Upper lobe of right lung (tissue), 1 donor: Measurements from ENCODE around the gene ARTN. TPM values are rescaled to one million over a fixed set of nuclear protein-coding genes. Genes with fewer than 3 reads are reported as not detected.

Experiments used
- ATAC-seq: fragments of 200-7000 bp; cut with Tn5 transposase; one replicate; pipeline ENCODE4 v1.9.1; 2020; ENCODE audit warnings: mild to moderate bottlenecking, moderate library complexity
- DNase-seq: peaks from one replicate; pipeline ENCODE4 v3.0.0-alpha.2; 2020
- H3K27ac ChIP-seq: fragments of 200-600 bp; one replicate; pipeline ENCODE4 v1.8.0; 2022
- H3K27me3 ChIP-seq: fragments of 200-600 bp; one replicate; pipeline ENCODE4 v1.8.0; 2022; ENCODE audit warnings: mild to moderate bottlenecking
- H3K36me3 ChIP-seq: fragments of 200-600 bp; one replicate; pipeline ENCODE4 v1.8.0; 2022
- H3K4me1 ChIP-seq: fragments of 200-600 bp; one replicate; pipeline ENCODE4 v1.8.0; 2022
- H3K4me3 ChIP-seq: fragments of 200-600 bp; one replicate; pipeline ENCODE4 v1.8.0; 2022; ENCODE audit warnings: mild to moderate bottlenecking
- H3K9me3 ChIP-seq: fragments of 200-600 bp; one replicate; pipeline ENCODE4 v1.8.0; 2022
- CTCF ChIP-seq: fragments of 200-600 bp; IDR thresholded peaks from one replicate; pipeline ENCODE4 v1.8.0; 2022; ENCODE audit warnings: antibody characterized with exemption
- intact Hi-C: fragments of 100-400 bp; cut with DNase I; formaldehyde crosslinking; loops from one replicate; pipeline ENCODE4 v1.11.0; 2022
- total RNA-seq: library from RNA; stranded (reverse); fragmentation: NEBNext Ultra II Directional; extraction: Animal tissue kit (Norgen Biotek cat#: 25700); gene quantifications from one replicate; pipeline ENCODE4 v1.2.1, GENCODE V29; 2021
- donor health status: DM: no; HTN: yes; CAD: no; lungs with severe emphysema.

ARTN gene
- total RNA-seq, 1 donor from 2014 or later: 0.43 TPM

- no peak for ATAC-seq
- no peak for TF ChIP-seq CTCF
Observed at GRCh38 chr1:43938383-43938782, 4.8 kb downstream of the ARTN start.

GRCh38 chr1:43938892-43939587 lies 5.4 kb downstream of the ARTN start:
- DNase-seq (no peak), ATAC-seq (no peak)
- Histone ChIP-seq H3K36me3 (no peaks in the 10 kb centered on the region), H3K9me3 (no peaks in the 10 kb centered on the region), H3K4me1 (peaks cover 12% of the 10 kb centered on the region), H3K27ac (no peak overlapping the region), H3K4me3 (no peak overlapping the region), H3K27me3 (peaks cover 12% of the 10 kb centered on the region)
- TF ChIP-seq CTCF: no peak
- intact Hi-C loops: loop anchor here (5.0 kb wide), 1 partner anchor 172 kb away; no protein-coding TSS in a partner anchor

More at GRCh38 chr1:43938383-43938782, 4.8 kb downstream of the ARTN start:
- H3K27ac ChIP-seq: no peak overlapping the region
- no peaks in the 10 kb centered on the region for H3K36me3 ChIP-seq
- peaks cover 19% of the 10 kb centered on the region for H3K4me1 ChIP-seq
- intact Hi-C loops: loop anchor here (5.0 kb wide), 1 partner anchor 171 kb away; no protein-coding TSS in a partner anchor
- no peaks in the 10 kb centered on the region for H3K9me3 ChIP-seq
- DNase-seq: no peak
- peaks cover 18% of the 10 kb centered on the region for H3K27me3 ChIP-seq
- H3K4me3 ChIP-seq: no peak overlapping the region

DNA sequence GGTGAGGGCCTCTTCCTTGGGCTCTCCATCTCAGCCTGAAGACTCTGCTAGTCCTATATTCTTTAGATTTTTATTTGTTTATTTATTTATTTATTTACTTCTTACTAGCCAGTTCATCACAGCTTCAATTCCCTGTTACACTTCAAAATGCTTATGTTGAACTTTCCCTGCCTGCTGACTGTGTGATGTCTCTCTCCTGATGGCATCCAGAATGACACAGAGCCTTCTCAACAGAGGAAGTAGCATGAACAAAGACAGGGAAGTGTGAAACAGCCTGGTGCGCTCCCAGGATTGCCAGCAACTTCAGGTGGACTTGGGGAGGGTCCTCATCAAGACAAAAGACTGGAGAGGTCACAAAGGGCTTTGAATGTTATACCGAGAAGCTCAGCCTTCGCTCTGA lies 8.8 kb downstream of the ARTN start:
- H3K4me1 ChIP-seq: peaks cover 18% of the 10 kb centered on the region
- no peaks in the 10 kb centered on the region for H3K36me3 ChIP-seq
- DNase-seq (no peak), ATAC-seq (no peak)
- no peak overlapping the region for H3K4me3 ChIP-seq
- H3K27ac ChIP-seq: no peak overlapping the region
- no peaks in the 10 kb centered on the region for H3K9me3 ChIP-seq
- intact Hi-C loops: no loop called here
- TF ChIP-seq CTCF: no peak
- no peaks in the 10 kb centered on the region for H3K27me3 ChIP-seq

- TF ChIP-seq CTCF: no peak
- no peaks in the 10 kb centered on the region for H3K27me3 ChIP-seq
- H3K4me3 ChIP-seq: no peak overlapping the region
- DNase-seq (no peak), ATAC-seq (no peak)
- H3K4me1 ChIP-seq: peaks cover 29% of the 10 kb centered on the region
- intact Hi-C loops: no loop called here
- H3K36me3 ChIP-seq: no peaks in the 10 kb centered on the region
- H3K9me3 ChIP-seq: no peaks in the 10 kb centered on the region
- no peak overlapping the region for H3K27ac ChIP-seq
Observed at GRCh38 chr1:43944860-43945259, 11.3 kb downstream of the ARTN start.

DNA sequence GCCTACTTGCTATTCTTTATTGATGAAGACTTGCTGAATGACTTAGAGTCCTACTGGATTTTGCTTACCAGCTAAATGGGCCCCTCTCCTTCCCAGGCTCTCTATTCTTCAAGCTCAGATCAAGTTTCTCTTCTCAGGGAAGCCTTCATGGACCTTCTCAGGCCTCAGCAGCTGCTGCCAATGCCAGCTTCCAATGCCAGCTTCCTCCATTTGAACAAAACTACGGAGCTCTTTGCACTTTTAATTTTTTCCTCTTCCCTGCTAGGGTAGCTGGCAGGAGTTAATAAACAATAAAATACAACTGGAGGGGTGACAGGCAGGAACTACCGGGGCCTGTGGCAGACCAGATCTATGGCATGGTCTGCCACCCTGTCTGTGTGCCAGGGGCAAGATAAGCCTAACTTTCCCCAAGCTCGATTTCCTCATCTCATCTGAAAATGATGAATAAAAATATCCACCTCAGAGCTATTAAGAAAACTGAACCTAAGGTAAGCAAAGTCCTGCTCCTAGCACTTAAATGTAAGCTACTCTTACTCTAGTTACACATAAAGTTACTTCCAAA lies 12.2 kb downstream of the ARTN start:
- intact Hi-C loops: no loop called here
- Histone ChIP-seq H3K9me3 (no peaks in the 10 kb centered on the region), H3K4me3 (peak overlapping the region; percentile 75), H3K36me3 (no peaks in the 10 kb centered on the region), H3K4me1 (peaks cover 29% of the 10 kb centered on the region), H3K27ac (peak overlapping the region; percentile 97), H3K27me3 (no peaks in the 10 kb centered on the region)
- no peak for ATAC-seq
- DNase-seq: no peak
- no peak for TF ChIP-seq CTCF
